HepG2 (cell line): ENCODE measurements around the gene SHANK2. TPM values are rescaled to one million over a fixed set of nuclear protein-coding genes. Genes with fewer than 3 reads are reported as not detected.

Experiments used
- ATAC-seq: fragments of 200-7000 bp; cut with Tn5 transposase; 3 replicates; pipeline ENCODE4 v1.9.1; 2020; ENCODE audit warnings: mild to moderate bottlenecking, moderate library complexity
- BruUV-seq: library from RNA; stranded (reverse); fragments of 400-500 nt; replicated peaks from 2 replicates; lab custom pipeline; 2021; lab: Mats Ljungman, UMichigan
- CTCF ChIA-PET: fragments of 300-600 bp; formaldehyde crosslinking; extraction: SDS; loops from one replicate; lab custom pipeline; 2021; ENCODE audit warnings: low total read pairs, inconsistent platforms, low intra/inter-chr PET ratio; lab: Yijun Ruan, JAX
- POLR2A ChIA-PET: fragments of 350-600 bp; sonication (Branson Sonifier 250); formaldehyde crosslinking; loops from one replicate; lab custom pipeline; 2020; ENCODE audit warnings: antibody characterized with exemption, inconsistent platforms; lab: Yijun Ruan, JAX
- DNase-seq: peaks from one replicate; pipeline ENCODE4 v3.0.0-alpha.2; 2015; ENCODE audit warnings: low spot score
- FAIRE-seq: peaks from 3 replicates; lab custom pipeline; 2011; peaks lifted over from hg19 to GRCh38; lab: Jason Lieb, UNC
- H2AFZ ChIP-seq: one replicate; pipeline ENCODE4 v1.6.1; 2011; ENCODE audit warnings: low read length, inconsistent platforms
- H3K27ac ChIP-seq: fragments of 300-600 bp; 3 replicates; pipeline ENCODE4 v1.8.0; 2011; ENCODE audit warnings: mixed run types, mild to moderate bottlenecking, mixed read lengths, low read length, inconsistent platforms; ENCODE audit not compliant: insufficient read depth; ENCODE audit errors: extremely low read length
- H3K27me3 ChIP-seq, 2 experiments: fragments of 200-600 bp in 1 of 2; 2 replicates in 1 of 2; 3 replicates in 1 of 2; pipeline versions ENCODE4 v1.6.0 to v1.8.0; 2011; ENCODE audit warnings: low read length in 2 of 2, mild to moderate bottlenecking in 2 of 2, moderate library complexity in 2 of 2, inconsistent platforms in 1 of 2; ENCODE audit not compliant: insufficient read depth in 2 of 2, control insufficient read depth in 1 of 2
- H3K36me3 ChIP-seq, 2 experiments: fragments of 200-600 bp in 1 of 2; replicated peaks in 1 of 2; 2 replicates in 1 of 2; 3 replicates in 1 of 2; pipeline versions ENCODE4 v1.5.1 to v1.8.0; 2011; ENCODE audit warnings: low read length in 2 of 2, inconsistent platforms in 1 of 2; ENCODE audit not compliant: insufficient read depth in 2 of 2, control insufficient read depth in 1 of 2
- H3K4me1 ChIP-seq: 2 replicates; pipeline ENCODE4 v1.5.1; 2012; ENCODE audit warnings: low read length, inconsistent platforms; ENCODE audit not compliant: insufficient read depth
- H3K4me2 ChIP-seq: 2 replicates; pipeline ENCODE4 v1.6.0; 2011; ENCODE audit warnings: low read depth, low read length, inconsistent platforms
- H3K4me3 ChIP-seq, 3 experiments: fragments of 200-600 bp in 1 of 3; sonication (generic), shearing (Covaris generic) in 1 of 3; replicated peaks in 1 of 3; 2 replicates each; pipeline ENCODE4 v1.5.1; 2011 to 2016; ENCODE audit warnings: low read length in 3 of 3, inconsistent platforms in 2 of 3, low read depth in 2 of 3, mild to moderate bottlenecking in 2 of 3, control low read depth in 1 of 3, mixed read lengths in 1 of 3; ENCODE audit not compliant: insufficient read depth in 1 of 3
- H3K79me2 ChIP-seq: one replicate; pipeline ENCODE4 v1.6.1; 2011; ENCODE audit warnings: low read length, inconsistent platforms; ENCODE audit not compliant: insufficient read depth
- H3K9ac ChIP-seq: 2 replicates; pipeline ENCODE4 v1.6.0; 2011; ENCODE audit warnings: mild to moderate bottlenecking, low read depth, low read length, inconsistent platforms; ENCODE audit not compliant: insufficient read depth
- H3K9me3 ChIP-seq: 2 replicates; pipeline ENCODE4 v1.5.1; 2012; ENCODE audit warnings: mild to moderate bottlenecking, low read length
- H4K20me1 ChIP-seq: 2 replicates; pipeline ENCODE4 v1.6.0; 2011; ENCODE audit warnings: inconsistent platforms, mild to moderate bottlenecking, low read length, moderate library complexity; ENCODE audit not compliant: insufficient read depth
- BORCS8-MEF2B ChIP-seq: sonication (generic); formaldehyde crosslinking; IDR thresholded peaks from 2 replicates; pipeline ENCODE4 v1.8.0; 2022; ENCODE audit warnings: mild to moderate bottlenecking, missing genetic modification reagents
- DNMT1 ChIP-seq: sonication (generic); formaldehyde crosslinking; IDR thresholded peaks from 2 replicates; pipeline ENCODE4 v1.5.1; 2020; ENCODE audit warnings: mild to moderate bottlenecking, missing genetic modification reagents
- ELF3 ChIP-seq: IDR thresholded peaks from 2 replicates; pipeline ENCODE4 v1.6.1; 2016; ENCODE audit warnings: missing genetic modification reagents, missing compliant biosample characterization
- EP300 ChIP-seq, 3 experiments: sonication (generic) in 1 of 3; formaldehyde crosslinking in 1 of 3; IDR thresholded peaks; 2 replicates each; pipeline versions ENCODE4 v1.5.1 to v1.6.1; 2011 to 2020; ENCODE audit warnings: low read depth in 2 of 3, low read length in 2 of 3, borderline replicate concordance in 1 of 3, improper control_type of control experiment in 1 of 3, mild to moderate bottlenecking in 1 of 3, missing genetic modification reagents in 1 of 3, moderate library complexity in 1 of 3
- SRSF9 ChIP-seq: fragments of 200-400 bp; formaldehyde crosslinking; IDR thresholded peaks from 2 replicates; pipeline ENCODE4 v1.6.1; 2018; ENCODE audit warnings: borderline replicate concordance, mild to moderate bottlenecking, low read depth, low read length; ENCODE audit not compliant: insufficient read depth, poor library complexity, severe bottlenecking
- ZFP62 ChIP-seq: sonication (generic); formaldehyde crosslinking; IDR thresholded peaks from 2 replicates; pipeline ENCODE4 v1.4.0; 2020; ENCODE audit warnings: missing genetic modification reagents
- ZNF281 ChIP-seq: sonication (generic); formaldehyde crosslinking; IDR thresholded peaks from 2 replicates; pipeline ENCODE4 v1.4.0; 2020; ENCODE audit warnings: missing genetic modification reagents, borderline replicate concordance
- ZNF740 ChIP-seq: sonication (generic); formaldehyde crosslinking; IDR thresholded peaks from 2 replicates; pipeline ENCODE4 v1.4.0; 2020; ENCODE audit warnings: missing genetic modification reagents
- WGBS: methylation state at CpG from one replicate; pipeline ENCODE4 v1.1.6; 2017; ENCODE audit warnings: low lambda C conversion rate; 5-methylcytosine and 5-hydroxymethylcytosine counted together
- in situ Hi-C: cut with HindIII; loops from 2 replicates; pipeline ENCODE4 v1.10.0; 2017; ENCODE audit warnings: low pct_unique_long_range_greater_than_20kb; ENCODE audit not compliant: extremely low pct_ligation_motif_present
- intact Hi-C: fragments of 100-400 bp; cut with micrococcal nuclease; formaldehyde crosslinking; loops from one replicate; pipeline ENCODE4 v1.10.0; 2022; ENCODE audit not compliant: unreplicated experiment
- polyA plus RNA-seq, 8 experiments: library from polyadenylated mRNA; depleted of rRNA in 3 of 8; stranded (reverse) in 7 of 8; unstranded in 1 of 8; fragments of >200 nt; fragmentation: Illumina TruSeq in 4 of 8; extraction: Trizol in 4 of 8; gene quantifications; 2 replicates each; pipeline versions ENCODE4 v1.2.1 to v1.2.3, GENCODE V29; 2011 to 2016; ENCODE audit warnings: low read depth in 4 of 8, missing spikeins in 1 of 8, mixed read lengths in 1 of 8; ENCODE audit not compliant: insufficient read depth in 1 of 8
- total RNA-seq, 5 experiments: library from RNA; depleted of rRNA; stranded (reverse); fragments of >200 nt; fragmentation: Illumina TruSeq; extraction: Trizol; gene quantifications; 2 replicates each; pipeline ENCODE4 v1.2.3, GENCODE V29; 2016; ENCODE audit warnings: low read depth in 1 of 5

The SHANK2 gene
- total and polyA plus RNA-seq, 2 of the 13 experiments (the other 11 are each of a cell fraction or from before 2014, with no cell fraction given) = 10.2 to 13.0 TPM

- BruUV-seq = no TSS peak
- Histone ChIP-seq H4K20me1 (no peaks in the 10 kb centered on the region), H3K4me1 (peaks cover 68% of the 10 kb centered on the region), H3K27ac (no peak overlapping the region), H3K27me3 (0 out of 5 replicates have a peak, but pooled peaks cover 0 to 6% of the 10 kb centered on the region in 2 experiments), H3K4me2 (peak overlapping the region; percentile 59; the same call in 1 of the 2 replicates), H3K9me3 (no peaks in the 10 kb centered on the region), H2AFZ (no peak overlapping the region), H3K79me2 (no peaks in the 10 kb centered on the region), H3K9ac (no peak overlapping the region), H3K4me3 (no peak overlapping the region), H3K36me3 (no peaks in the 10 kb centered on the region)
- intact Hi-C loops (no loop called here), in situ Hi-C loops (no loop called here)
- DNase-seq = no peak
- FAIRE-seq = no peak
- WGBS = 57% methylated on average over 14 of the region's 18 CpGs
- ATAC-seq = no peak
- POLR2A ChIA-PET = interaction anchor here (5.9 kb wide), 1 partner anchor 13 kb away, joined by 48 read pairs; the partner anchor contains the start of gene SHANK2
- CTCF ChIA-PET = no interaction called here
- TF ChIP-seq EP300 (IDR thresholded peaks at IDR 0.05; ENCODE audit: low read depth in 2 of 2, low read length in 2 of 2) = no peak
- no peak for TF ChIP-seq EP300 (CRISPR knock-in tag; IDR thresholded peaks at IDR 0.05; ENCODE audit: borderline replicate concordance)
- no peak for TF ChIP-seq ZFP62 (CRISPR knock-in tag)
- TF ChIP-seq DNMT1 (CRISPR knock-in tag) = 0 out of 2 replicates have a peak, but pooled peaks have one; percentile 4
- no peak for TF ChIP-seq ELF3
- TF ChIP-seq ZNF281 = no peak
- TF ChIP-seq SRSF9 = no peak
- TF ChIP-seq ZNF740 (CRISPR knock-in tag) = no peak
- no peak for TF ChIP-seq BORCS8-MEF2B (CRISPR knock-in tag)
Measured at GRCh38 chr11:71265559-71266092, 13.2 kb upstream of the SHANK2 start.
